Measurements from ENCODE around the gene MCM3AP. TPM values are rescaled to one million over a fixed set of nuclear protein-coding genes. Genes with fewer than 3 reads are reported as not detected.

Gene MCM3AP
- total and polyA plus RNA-seq, 9 of the 15 experiments (the other 6 are each of a cell fraction or from before 2014, with no cell fraction given), result 6.5 to 179 (median 69.6) TPM

DNA sequence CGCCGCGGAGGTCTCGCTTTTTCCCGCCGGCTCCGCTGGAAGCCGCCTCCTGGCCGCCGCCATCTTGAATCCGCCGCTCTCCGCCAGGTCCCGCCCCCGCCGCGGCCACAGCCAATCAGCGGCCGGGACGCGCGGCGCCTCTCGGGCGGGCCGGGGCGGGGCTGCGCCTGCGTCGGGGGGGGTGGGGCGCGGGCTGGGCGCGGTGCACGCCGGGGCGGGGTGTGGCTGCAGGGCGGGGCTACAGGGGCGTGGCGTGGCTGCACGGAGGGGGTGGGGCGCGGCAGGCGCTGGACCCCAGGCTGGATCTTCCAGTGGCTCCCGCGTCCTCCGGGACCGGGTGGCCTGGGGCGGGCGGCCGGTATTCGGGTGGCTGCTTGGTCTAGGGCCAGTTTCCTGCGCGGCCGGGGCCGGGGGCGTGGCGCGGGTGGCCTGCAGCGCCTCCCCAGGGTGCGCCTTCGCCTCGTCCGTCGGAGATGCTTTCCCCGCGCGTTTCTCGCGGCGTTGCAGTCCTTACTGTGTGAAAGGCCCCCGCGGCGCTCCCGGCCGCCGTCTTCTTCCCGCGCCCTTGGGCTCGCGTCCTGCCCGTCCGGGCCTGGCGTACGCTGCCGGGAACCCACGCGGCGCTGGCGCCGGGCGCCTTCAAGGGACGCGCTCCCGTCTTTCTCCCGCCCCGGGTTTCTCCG is 39.1 kb upstream of the MCM3AP start (continued):
- TF ChIP-seq, protein P1, sequence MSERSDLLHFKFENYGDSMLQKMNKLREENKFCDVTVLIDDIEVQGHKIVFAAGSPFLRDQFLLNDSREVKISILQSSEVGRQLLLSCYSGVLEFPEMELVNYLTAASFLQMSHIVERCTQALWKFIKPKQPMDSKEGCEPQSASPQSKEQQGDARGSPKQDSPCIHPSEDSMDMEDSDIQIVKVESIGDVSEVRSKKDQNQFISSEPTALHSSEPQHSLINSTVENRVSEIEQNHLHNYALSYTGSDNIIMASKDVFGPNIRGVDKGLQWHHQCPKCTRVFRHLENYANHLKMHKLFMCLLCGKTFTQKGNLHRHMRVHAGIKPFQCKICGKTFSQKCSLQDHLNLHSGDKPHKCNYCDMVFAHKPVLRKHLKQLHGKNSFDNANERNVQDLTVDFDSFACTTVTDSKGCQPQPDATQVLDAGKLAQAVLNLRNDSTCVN (CRISPR knock-in tag; IDR thresholded peaks at IDR 0.05), result no peak
- TF ChIP-seq ZC3H8 (IDR thresholded peaks at IDR 0.05), result no peak
- TF ChIP-seq POLR3G (IDR thresholded peaks at IDR 0.05; ENCODE audit: extremely low read depth, insufficient read length, insufficient replicate concordance), result no peak
- TF ChIP-seq NFXL1 (CRISPR knock-in tag; IDR thresholded peaks at IDR 0.05), result no peak
- TF ChIP-seq, protein P2, sequence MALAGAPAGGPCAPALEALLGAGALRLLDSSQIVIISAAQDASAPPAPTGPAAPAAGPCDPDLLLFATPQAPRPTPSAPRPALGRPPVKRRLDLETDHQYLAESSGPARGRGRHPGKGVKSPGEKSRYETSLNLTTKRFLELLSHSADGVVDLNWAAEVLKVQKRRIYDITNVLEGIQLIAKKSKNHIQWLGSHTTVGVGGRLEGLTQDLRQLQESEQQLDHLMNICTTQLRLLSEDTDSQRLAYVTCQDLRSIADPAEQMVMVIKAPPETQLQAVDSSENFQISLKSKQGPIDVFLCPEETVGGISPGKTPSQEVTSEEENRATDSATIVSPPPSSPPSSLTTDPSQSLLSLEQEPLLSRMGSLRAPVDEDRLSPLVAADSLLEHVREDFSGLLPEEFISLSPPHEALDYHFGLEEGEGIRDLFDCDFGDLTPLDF (CRISPR knock-in tag; IDR thresholded peaks at IDR 0.05), result no peak
- no peak for TF ChIP-seq DPF2 (IDR thresholded peaks at IDR 0.05)
- TF ChIP-seq ZNF174 (CRISPR knock-in tag; IDR thresholded peaks at IDR 0.05), result no peak
- TF ChIP-seq, protein P3, sequence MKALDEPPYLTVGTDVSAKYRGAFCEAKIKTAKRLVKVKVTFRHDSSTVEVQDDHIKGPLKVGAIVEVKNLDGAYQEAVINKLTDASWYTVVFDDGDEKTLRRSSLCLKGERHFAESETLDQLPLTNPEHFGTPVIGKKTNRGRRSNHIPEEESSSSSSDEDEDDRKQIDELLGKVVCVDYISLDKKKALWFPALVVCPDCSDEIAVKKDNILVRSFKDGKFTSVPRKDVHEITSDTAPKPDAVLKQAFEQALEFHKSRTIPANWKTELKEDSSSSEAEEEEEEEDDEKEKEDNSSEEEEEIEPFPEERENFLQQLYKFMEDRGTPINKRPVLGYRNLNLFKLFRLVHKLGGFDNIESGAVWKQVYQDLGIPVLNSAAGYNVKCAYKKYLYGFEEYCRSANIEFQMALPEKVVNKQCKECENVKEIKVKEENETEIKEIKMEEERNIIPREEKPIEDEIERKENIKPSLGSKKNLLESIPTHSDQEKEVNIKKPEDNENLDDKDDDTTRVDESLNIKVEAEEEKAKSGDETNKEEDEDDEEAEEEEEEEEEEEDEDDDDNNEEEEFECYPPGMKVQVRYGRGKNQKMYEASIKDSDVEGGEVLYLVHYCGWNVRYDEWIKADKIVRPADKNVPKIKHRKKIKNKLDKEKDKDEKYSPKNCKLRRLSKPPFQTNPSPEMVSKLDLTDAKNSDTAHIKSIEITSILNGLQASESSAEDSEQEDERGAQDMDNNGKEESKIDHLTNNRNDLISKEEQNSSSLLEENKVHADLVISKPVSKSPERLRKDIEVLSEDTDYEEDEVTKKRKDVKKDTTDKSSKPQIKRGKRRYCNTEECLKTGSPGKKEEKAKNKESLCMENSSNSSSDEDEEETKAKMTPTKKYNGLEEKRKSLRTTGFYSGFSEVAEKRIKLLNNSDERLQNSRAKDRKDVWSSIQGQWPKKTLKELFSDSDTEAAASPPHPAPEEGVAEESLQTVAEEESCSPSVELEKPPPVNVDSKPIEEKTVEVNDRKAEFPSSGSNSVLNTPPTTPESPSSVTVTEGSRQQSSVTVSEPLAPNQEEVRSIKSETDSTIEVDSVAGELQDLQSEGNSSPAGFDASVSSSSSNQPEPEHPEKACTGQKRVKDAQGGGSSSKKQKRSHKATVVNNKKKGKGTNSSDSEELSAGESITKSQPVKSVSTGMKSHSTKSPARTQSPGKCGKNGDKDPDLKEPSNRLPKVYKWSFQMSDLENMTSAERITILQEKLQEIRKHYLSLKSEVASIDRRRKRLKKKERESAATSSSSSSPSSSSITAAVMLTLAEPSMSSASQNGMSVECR (CRISPR knock-in tag; IDR thresholded peaks at IDR 0.05), result peak; percentile 45
- TF ChIP-seq NBN (IDR thresholded peaks at IDR 0.05; ENCODE audit: low read depth), result 0 out of 2 replicates have a peak, but pooled peaks have one; percentile 32
- TF ChIP-seq TOE1 (IDR thresholded peaks at IDR 0.05; ENCODE audit: borderline replicate concordance), result peak; percentile 26; the same call in 1 of the 2 replicates
- no peak for TF ChIP-seq TOE1 (CRISPR knock-in tag; IDR thresholded peaks at IDR 0.05; ENCODE audit: borderline replicate concordance, low read depth)
- TF ChIP-seq, protein P4, sequence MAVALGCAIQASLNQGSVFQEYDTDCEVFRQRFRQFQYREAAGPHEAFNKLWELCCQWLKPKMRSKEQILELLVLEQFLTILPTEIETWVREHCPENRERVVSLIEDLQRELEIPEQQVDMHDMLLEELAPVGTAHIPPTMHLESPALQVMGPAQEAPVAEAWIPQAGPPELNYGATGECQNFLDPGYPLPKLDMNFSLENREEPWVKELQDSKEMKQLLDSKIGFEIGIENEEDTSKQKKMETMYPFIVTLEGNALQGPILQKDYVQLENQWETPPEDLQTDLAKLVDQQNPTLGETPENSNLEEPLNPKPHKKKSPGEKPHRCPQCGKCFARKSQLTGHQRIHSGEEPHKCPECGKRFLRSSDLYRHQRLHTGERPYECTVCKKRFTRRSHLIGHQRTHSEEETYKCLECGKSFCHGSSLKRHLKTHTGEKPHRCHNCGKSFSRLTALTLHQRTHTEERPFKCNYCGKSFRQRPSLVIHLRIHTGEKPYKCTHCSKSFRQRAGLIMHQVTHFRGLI (CRISPR knock-in tag; IDR thresholded peaks at IDR 0.05), result no peak
- TF ChIP-seq XRCC3 (IDR thresholded peaks at IDR 0.05), result no peak
- no peak for TF ChIP-seq ZNF584 (CRISPR knock-in tag; IDR thresholded peaks at IDR 0.05; ENCODE audit: low read depth)
- TF ChIP-seq ELF4 (CRISPR knock-in tag; IDR thresholded peaks at IDR 0.05), result no peak
- no peak for TF ChIP-seq NR2F6 (CRISPR knock-in tag; IDR thresholded peaks at IDR 0.05)
- no peak for TF ChIP-seq BCOR (IDR thresholded peaks at IDR 0.05)
- no peak for TF ChIP-seq CCAR2 (IDR thresholded peaks at IDR 0.05; ENCODE audit: low read depth, low read length)
- TF ChIP-seq ZNF354B (CRISPR knock-in tag; IDR thresholded peaks at IDR 0.05), result no peak
- peak; percentile 54; the same call in 1 of the 2 replicates for TF ChIP-seq CBFB (CRISPR knock-in tag; IDR thresholded peaks at IDR 0.05)
- TF ChIP-seq MYBL2 (IDR thresholded peaks at IDR 0.05; ENCODE audit: low read depth), result no peak
- TF ChIP-seq MYBL2 (CRISPR knock-in tag; IDR thresholded peaks at IDR 0.05; ENCODE audit: borderline replicate concordance), result no peak

Data from K562 (cell line).